ENCODE data around the gene FCMR.

GRCh38 chr1:206867239-206867638, 54.5 kb downstream of the FCMR start:
- TF ChIP-seq, protein P1, sequence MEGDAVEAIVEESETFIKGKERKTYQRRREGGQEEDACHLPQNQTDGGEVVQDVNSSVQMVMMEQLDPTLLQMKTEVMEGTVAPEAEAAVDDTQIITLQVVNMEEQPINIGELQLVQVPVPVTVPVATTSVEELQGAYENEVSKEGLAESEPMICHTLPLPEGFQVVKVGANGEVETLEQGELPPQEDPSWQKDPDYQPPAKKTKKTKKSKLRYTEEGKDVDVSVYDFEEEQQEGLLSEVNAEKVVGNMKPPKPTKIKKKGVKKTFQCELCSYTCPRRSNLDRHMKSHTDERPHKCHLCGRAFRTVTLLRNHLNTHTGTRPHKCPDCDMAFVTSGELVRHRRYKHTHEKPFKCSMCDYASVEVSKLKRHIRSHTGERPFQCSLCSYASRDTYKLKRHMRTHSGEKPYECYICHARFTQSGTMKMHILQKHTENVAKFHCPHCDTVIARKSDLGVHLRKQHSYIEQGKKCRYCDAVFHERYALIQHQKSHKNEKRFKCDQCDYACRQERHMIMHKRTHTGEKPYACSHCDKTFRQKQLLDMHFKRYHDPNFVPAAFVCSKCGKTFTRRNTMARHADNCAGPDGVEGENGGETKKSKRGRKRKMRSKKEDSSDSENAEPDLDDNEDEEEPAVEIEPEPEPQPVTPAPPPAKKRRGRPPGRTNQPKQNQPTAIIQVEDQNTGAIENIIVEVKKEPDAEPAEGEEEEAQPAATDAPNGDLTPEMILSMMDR (IDR thresholded peaks at IDR 0.05) = no peak
- no peak for TF ChIP-seq POLR2A (IDR thresholded peaks at IDR 0.05)

Measured in ovary (tissue), 3 donors.